HG03159 (cell line): Measurements from ENCODE around the gene C13orf46.

Experiments used
- ATAC-seq: cut with Tn5 transposase; IDR thresholded peaks from one replicate; pipeline ENCODE4 v1.9.1; 2021; ENCODE audit warnings: mild to moderate bottlenecking, moderate library complexity; ENCODE audit not compliant: unreplicated experiment

C13orf46 gene

GRCh38 chr13:113972451-113973217 lies 1.2 kb downstream of the C13orf46 start:
- ATAC-seq: no peak

- ATAC-seq: no peak
Observed at GRCh38 chr13:113971471-113972231, 2.2 kb downstream of the C13orf46 start.

DNA sequence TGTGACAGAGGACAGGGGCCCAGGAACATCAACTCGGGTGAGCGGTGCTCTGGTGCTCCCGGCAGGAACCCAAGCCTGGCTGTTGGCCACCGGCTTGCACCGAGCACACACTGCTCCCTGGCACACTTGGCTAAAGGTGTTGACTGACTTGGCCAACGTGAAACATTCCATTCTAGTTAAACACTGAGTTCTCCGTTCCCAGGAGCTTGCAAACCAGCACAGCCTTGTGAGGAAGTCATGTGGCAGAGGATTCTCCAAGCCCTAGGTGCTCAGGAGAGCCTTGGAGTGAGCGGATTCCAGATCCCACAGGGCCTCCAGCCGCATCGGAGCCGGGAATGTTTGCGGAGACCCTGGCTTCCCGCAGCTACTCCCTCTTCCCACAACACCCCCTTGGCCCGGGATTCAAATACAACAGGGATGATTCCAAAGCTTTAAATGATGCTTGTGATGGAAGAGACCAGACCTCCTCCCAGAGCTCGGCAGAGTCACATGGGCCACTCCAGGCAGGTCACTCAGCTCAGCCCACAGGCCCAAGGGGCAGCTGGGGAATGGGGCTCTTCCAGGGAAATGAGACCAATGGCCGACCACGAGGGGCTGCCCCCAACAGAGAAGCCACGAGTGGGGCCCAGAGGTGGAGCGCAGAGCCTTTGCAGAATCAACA lies 2.9 kb downstream of the C13orf46 start:
- ATAC-seq: no peak

DNA sequence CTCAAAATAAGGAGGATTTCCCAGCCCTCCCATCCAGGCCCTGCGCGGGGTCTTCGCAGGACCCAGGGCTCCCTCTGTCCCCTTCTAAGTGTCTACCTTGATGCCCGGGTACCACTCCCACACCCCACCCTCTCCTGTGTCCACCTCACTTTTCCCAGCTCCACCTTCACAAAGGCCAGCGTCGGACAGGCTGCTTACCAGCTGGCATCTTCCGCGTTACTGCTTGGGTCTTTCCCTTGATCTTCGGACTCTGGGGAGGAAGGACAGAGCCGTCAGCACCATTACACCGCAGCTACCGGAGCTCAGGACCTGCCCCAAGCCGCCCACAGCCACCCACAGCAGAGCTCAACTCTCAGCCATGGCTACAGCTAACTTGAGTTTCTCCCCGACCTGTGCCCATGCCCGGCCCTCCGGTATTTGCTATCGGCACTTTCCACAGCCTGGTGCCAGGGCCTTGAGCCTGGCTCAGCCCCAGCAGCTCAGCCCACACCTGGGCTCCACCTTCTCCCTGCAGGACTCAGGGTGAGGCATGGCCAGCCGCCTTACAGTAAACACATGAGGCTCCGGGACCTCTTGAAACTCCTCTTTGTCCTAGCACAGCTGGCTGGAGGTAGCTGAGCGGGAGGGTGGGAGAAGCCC lies 3.8 kb downstream of the C13orf46 start:
- no peak for ATAC-seq

GRCh38 chr13:113969311-113969972 lies 4.4 kb downstream of the C13orf46 start:
- ATAC-seq: no peak

DNA sequence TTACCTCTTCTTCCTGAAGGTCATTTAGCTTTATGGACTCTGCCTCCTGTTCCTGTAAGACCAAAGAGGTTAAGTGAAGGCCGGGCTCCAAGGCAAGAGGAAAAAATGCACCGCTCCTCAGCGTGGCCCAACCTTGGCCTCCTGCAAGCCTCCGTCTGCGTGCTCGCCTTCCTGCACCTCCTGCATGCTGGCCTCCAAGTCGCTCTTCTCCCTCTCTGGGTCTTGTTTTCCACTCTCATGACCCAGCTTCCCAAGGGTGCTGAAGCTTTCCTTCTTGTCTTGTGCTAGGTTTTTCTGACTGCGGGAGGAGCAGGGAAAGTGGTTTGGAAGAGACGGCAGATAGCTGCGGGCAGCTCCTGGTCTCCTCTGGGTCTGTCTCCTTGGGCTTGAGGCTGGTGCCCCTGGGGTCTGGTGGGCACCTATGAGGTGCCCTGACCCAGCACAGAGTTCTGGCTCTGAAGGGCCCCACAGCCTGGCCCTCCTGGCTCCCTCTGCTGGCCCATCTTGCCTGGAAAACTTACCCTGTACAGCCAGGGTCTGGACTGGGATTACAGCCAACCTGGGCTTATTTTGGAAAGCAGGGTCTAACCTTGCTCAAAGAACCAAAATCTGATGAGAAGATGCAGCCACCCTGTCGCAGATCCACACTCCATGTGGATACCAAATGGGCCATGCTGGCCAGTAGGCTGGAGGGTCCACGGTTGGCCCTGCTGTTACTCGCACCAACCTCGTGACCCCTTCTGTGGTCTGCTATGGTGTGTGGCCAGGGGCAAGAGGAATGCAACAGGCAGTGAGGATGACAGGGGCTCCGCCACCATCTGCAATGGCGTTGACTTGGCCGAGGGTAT lies 5.2 kb downstream of the C13orf46 start:
- ATAC-seq: no peak

DNA sequence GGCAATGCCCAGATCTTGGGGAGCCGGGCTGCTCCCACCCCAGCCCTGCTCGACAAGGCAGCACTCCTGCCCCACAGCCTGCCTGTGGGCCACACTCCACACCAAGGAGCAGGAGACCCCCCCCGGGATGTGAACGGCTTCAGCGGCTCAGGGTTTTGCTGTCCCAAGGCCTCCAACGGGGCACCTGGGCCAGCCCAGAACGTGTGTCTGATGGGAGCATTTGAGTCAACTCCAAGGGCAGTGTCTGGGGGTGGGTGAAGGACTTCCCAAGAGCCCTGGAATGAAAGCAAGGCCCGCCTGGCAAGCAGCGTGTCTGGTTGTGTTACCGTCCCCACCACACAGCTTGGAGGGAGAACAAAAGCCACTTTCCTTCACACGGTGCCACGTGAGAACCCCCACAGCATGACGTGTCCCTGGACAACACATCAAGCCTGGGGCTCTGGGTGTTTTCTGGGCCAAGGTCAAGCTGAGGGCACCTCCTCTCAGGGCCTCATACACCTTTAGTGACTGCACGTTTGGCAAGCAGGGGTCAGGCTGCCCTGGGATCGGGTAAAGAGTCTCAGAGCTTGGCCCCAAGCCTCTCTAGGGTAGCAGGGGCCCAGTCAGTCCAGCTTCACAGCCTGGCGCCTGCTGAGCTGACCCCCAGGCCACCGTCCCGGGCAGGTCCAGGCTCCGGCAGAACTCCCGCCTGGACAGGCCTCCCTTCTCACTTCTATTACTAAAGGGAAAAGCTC lies 6.0 kb downstream of the C13orf46 start:
- no peak for ATAC-seq

DNA sequence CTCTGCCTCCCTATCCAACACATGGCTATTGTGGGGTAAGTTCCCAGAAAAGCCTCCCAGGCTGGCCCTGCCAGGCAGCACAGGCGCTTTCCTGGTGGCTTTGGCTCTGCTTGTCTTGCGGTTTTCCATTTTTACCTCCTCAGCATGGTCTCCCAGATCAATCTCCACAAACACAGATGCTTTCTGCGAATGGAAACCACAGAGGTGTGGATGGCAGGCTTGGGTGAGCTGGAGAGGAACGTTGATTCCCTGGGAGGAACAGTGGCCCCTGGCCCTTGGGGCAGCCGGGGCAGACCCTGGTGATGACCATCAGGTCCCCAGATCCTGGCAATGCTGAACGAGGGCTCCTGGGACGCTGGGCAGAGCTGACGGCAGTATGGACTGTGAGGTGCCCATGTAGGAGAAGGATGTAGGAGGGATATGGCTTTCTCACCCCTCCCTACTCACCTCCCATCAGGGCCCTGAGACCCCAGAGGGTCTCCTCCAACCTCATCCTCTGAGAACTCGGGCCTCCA lies 6.6 kb downstream of the C13orf46 start:
- no peak for ATAC-seq

DNA sequence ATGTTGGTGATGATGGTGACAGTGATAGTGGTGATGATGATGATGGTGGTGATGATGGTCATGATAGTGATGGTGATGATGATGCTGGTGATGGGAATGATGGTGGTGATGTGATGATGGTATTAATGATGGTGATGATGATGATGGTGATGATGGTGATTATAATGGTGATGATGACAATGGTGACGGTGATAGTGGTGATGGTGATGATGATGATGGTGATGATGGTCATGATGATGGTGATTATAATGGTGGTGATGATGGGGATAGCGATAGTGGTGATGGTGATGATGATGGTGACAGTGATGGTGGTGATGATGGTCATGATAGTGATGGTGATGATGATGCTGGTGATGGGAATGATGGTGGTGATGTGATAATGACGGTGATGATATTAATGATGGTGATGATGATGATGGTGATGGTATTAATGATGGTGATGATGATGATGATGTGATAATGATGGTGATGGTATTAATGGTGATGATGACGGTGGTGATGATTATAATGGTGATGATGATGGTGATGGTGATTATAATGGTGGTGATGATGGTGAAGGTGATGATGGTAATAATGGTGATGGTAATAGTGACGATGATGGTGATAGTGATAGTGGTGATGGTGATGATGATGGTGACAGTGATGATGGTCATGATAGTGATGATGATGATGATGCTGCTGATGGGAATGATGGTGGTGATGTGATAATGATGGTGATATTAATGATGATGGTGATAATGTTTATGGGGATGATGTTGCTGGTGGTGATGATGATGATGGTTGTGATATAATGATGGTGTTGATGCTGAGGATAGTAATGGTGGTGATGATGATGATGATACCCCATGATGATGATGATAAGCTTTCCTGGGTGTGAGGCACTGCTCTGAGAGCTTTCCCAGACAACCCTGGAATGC lies 7.7 kb downstream of the C13orf46 start:
- no peak for ATAC-seq

DNA sequence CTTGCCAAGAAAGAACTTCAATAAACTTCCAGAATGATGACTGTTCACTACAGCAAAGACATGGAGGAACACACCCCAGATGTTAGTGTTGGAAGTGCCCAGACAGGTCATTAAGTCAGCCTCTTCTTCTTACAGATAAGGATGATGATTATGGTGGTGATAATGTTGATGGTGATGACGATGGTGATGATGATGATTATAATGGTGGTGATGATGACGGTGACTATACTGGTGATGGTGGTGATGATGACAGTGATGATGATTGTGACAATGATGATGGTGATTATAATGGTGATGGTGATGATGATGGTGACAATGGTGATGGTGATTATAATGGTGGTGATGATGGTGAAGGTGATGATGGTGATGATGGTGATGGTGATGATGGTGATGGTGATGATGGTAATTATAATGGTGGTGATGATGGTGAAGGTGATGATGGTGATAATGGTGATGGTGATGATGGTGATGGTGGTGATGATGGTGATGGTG lies 8.4 kb downstream of the C13orf46 start:
- no peak for ATAC-seq

DNA sequence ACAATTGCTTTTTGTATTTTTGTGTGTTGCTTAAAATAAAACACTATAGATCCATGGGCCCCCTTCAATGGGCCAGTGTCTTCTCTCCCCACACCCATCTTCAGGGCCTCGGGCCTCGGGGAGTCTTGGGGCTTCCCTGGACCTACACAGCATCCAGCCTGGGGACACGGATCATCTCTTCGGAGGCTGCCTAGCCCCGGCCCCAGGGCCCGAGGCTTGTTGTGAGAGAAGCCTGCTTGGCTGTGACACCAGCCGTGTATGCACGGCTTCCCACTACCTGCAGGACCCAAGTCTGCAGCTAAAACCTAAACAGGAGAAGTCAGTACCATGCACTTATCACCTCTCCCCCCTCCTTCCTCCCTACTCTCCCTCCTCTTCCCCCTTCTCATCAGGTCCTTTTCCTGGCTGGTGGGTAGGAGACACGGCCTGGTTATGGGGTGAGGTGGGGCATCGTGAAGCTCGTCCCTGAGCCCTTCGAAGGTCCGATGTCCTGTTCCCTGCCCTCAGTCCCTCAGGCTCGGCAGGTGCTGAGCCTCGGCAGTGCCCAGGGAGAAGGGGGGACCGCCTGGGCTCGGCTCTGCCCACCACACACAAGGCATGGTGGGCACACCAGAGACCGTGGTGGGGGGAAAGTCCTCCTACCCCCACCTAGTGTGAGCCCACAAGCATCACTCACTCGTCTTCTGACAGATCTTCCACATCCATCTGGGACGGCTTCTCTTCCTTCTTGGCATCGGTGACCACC lies 9.5 kb downstream of the C13orf46 start:
- ATAC-seq: no peak

DNA sequence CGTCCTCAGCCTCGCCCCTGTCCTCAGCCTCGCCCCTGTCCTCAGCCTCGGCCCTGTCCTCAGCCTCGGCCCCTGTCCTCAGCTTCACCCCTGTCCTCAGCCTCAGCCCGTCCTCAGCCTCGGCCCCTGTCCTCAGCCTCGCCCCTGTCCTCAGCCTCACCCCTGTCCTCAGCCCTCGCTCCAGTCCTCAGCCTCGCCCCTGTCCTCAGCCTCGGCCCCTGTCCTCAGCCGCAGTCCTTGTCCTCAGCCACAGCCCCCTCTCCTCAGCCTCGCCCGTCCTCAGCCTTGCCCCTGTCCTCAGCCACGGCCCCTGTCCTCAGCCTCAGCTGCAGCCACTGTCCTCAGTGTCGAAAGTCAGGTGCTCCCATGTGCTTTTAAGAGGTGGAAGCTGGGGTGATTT lies 10.5 kb downstream of the C13orf46 start:
- ATAC-seq: no peak

- ATAC-seq: no peak
Observed at GRCh38 chr13:113962975-113963374, 10.9 kb downstream of the C13orf46 start.

GRCh38 chr13:113962386-113962785 lies 11.5 kb downstream of the C13orf46 start:
- ATAC-seq: no peak

DNA sequence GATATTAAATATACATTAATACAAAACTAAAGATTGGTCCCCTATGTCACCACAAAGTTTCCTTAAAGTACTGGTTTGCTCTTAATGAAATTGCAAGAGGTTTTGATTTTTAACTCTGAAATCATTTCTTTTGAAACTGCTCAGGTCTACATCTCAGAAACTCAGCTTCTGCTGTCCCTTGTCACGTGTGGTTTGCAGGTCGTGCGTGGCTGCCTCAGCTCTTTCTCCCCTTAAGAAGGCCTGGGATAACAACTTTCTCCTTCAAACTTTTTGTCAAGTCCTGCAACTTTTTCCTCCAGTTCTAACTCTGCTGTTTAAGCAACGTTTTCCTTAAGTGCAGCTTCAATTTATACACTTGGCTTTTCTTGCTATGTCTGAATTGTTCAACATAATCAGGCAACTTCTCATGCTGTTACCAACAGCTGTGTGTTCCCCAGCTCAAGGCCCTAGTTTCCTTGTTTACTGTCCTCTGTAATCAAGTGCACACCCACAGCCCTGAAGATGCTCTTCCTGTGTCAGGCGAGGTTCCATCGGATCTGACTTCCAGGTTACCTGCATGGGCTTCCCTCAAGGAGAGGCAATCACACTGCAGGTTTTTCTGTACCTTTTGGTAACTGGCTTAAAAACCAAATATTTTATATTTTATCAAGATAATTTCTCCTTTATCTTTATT lies 13.5 kb downstream of the C13orf46 start:
- ATAC-seq: no peak

- ATAC-seq: no peak
Observed at GRCh38 chr13:113959198-113959597, 14.7 kb downstream of the C13orf46 start.

DNA sequence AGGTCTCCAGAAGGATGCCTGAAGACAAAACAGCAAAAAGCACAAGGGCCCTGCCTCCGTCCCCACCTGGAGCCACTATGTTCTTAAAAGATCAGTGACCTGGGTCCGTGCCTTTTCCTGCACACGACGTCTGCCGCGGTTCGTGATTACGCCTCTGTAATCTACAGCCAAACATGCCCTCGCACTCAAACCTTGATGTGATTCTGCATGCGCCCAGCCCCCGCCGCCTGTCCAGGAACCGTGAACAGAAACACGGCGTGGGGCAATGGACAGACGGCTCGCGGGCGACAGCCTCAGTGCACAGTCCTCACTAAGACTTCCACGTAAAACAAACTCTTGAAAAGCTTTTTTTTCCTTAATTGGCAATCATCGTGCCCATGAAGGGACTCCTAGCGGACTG lies 15.5 kb downstream of the C13orf46 start:
- ATAC-seq: no peak
